ENCODE measurements around the gene PTPRQ.

Gene PTPRQ

GRCh38 chr12:80567401-80567800 is 123.4 kb downstream of the PTPRQ start:
- DNase-seq (ENCODE audit: low spot score), result no peak

GRCh38 chr12:80576641-80577418 is 132.8 kb downstream of the PTPRQ start:
- no peak for DNase-seq (ENCODE audit: low spot score)

- DNase-seq (ENCODE audit: low spot score), result no peak
These were observed 136.2 kb downstream of the PTPRQ start for GRCh38 chr12:80580254-80580653.

GRCh38 chr12:80581783-80582182 is 137.7 kb downstream of the PTPRQ start:
- no peak for DNase-seq (ENCODE audit: low spot score)

GRCh38 chr12:80582431-80582830 is 138.4 kb downstream of the PTPRQ start:
- DNase-seq (ENCODE audit: low spot score), result no peak

GRCh38 chr12:80589077-80589476 is 145.0 kb downstream of the PTPRQ start:
- no peak for DNase-seq (ENCODE audit: low spot score)

- no peak for DNase-seq (ENCODE audit: low spot score)
These were observed 146.1 kb downstream of the PTPRQ start for GRCh38 chr12:80590085-80590484.

- no peak for DNase-seq (ENCODE audit: low spot score)
These were observed 149.7 kb downstream of the PTPRQ start for GRCh38 chr12:80593766-80594165.

- DNase-seq (ENCODE audit: low spot score), result no peak
These were observed 152.5 kb downstream of the PTPRQ start for GRCh38 chr12:80596509-80596908.

- no peak for DNase-seq (ENCODE audit: low spot score)
These were observed 154.1 kb downstream of the PTPRQ start for GRCh38 chr12:80598004-80598606.

GRCh38 chr12:80602455-80602854 is 158.4 kb downstream of the PTPRQ start:
- DNase-seq (ENCODE audit: low spot score), result no peak

GRCh38 chr12:80607361-80608135 is 163.5 kb downstream of the PTPRQ start:
- no peak for DNase-seq (ENCODE audit: low spot score)

GRCh38 chr12:80617733-80618132 is 173.7 kb downstream of the PTPRQ start:
- DNase-seq (ENCODE audit: low spot score), result no peak

- DNase-seq (ENCODE audit: low spot score), result no peak
These were observed 176.2 kb downstream of the PTPRQ start for GRCh38 chr12:80620281-80620680.

- DNase-seq (ENCODE audit: low spot score), result no peak
These were observed 178.2 kb downstream of the PTPRQ start for GRCh38 chr12:80622271-80622670.

GRCh38 chr12:80625051-80625450 is 181.0 kb downstream of the PTPRQ start:
- DNase-seq (ENCODE audit: low spot score), result no peak

GRCh38 chr12:80625901-80626300 is 181.9 kb downstream of the PTPRQ start:
- no peak for DNase-seq (ENCODE audit: low spot score)

- DNase-seq (ENCODE audit: low spot score), result no peak
These were observed 183.7 kb downstream of the PTPRQ start for GRCh38 chr12:80627782-80628181.

- DNase-seq (ENCODE audit: low spot score), result no peak
These were observed 188.8 kb downstream of the PTPRQ start for GRCh38 chr12:80632835-80633234.

GRCh38 chr12:80634903-80635302 is 190.9 kb downstream of the PTPRQ start:
- no peak for DNase-seq (ENCODE audit: low spot score)

GRCh38 chr12:80636832-80637231 is 192.8 kb downstream of the PTPRQ start:
- no peak for DNase-seq (ENCODE audit: low spot score)

- DNase-seq (ENCODE audit: low spot score), result no peak
These were observed 197.9 kb downstream of the PTPRQ start for GRCh38 chr12:80641936-80642335.

- DNase-seq (ENCODE audit: low spot score), result no peak
These were observed 199.9 kb downstream of the PTPRQ start for GRCh38 chr12:80643961-80644360.

All from hematopoietic multipotent progenitor cell treated with erythropoietin and hydrocortisone succinate and interleukin-3 and kit ligand, for 15 days (in vitro differentiated cells).